ENCODE measurements around the gene DHRS4L2. TPM values are rescaled to one million over a fixed set of nuclear protein-coding genes. Genes with fewer than 3 reads are reported as not detected.
"Not testable (repeated sequence)": the region's sequence is repeated elsewhere in the genome, so short reads cannot be mapped to it uniquely, and the experiment has no call there.

The DHRS4L2 gene
- total RNA-seq, 1 donor from 2014 or later = 5.5 TPM

GRCh38 chr14:24032727-24033418 lies 44.1 kb downstream of the DHRS4L2 start:
- no peak for TF ChIP-seq CTCF (IDR thresholded peaks at IDR 0.05; ENCODE audit: insufficient read depth, low read length, severe bottlenecking)
- FAIRE-seq = no peak

GRCh38 chr14:24035769-24036168 lies 47.0 kb downstream of the DHRS4L2 start:
- not testable (repeated sequence) for H3K36me3 ChIP-seq (ENCODE audit: control insufficient read depth, insufficient read depth, low read length); H3K27me3 ChIP-seq (ENCODE audit: control insufficient read depth, insufficient read depth, low read length); DNase-seq (ENCODE audit: low read depth); FAIRE-seq
- peak overlapping the region; percentile 47 for H3K4me3 ChIP-seq (ENCODE audit: low read depth, low read length)

More at GRCh38 chr14:24032727-24033418, 44.1 kb downstream of the DHRS4L2 start:
- DNase-seq (ENCODE audit: low read depth) = peak; percentile 96
- no peak overlapping the region for H3K4me3 ChIP-seq (ENCODE audit: low read depth, low read length)
- H3K36me3 ChIP-seq (ENCODE audit: control insufficient read depth, insufficient read depth, low read length) = no peaks in the 10 kb centered on the region
- H3K27me3 ChIP-seq (ENCODE audit: control insufficient read depth, insufficient read depth, low read length) = no peaks in the 10 kb centered on the region

DNA sequence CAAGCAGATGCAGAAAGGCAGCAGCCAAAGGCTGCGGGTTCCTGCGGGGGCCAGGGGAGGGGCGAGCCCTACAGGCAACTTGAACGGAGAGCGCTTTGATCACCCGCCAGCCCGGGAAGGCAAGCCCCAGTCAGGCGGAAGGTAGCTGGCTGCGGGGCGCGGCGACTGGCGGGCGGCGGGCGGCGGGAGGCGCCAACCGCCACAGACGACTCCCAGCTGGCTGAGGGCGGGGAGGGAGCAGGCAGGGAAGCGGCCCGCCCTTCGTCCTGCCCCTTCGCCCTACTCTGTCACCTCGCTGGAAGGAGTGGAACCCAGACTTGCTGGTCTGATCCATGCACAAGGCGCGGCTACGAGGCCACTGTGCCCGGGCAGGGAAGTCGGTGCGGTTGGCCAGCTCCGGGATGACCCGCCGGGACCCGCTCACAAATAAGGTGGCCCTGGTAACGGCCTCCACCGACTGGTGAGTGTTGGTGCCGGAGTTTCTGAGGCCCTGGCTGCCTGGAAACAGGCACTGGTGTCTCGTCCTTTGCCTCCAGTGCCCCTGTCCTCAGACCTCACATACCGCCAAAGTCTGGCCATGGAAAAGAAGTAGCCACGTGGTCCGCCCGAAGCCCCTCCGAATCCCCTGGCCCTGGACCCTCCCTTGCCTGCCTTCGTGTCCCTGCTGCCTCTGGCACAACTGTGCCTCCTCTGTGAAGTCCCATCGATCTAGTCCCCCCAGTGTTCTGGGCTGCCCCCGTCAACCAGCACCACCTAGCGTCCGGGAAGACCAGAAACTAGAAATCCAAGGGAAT lies 47.6 kb downstream of the DHRS4L2 start:
- DNase-seq (ENCODE audit: low read depth) = peak; percentile 60
- TF ChIP-seq CTCF (IDR thresholded peaks at IDR 0.05; ENCODE audit: insufficient read depth, low read length, severe bottlenecking) = peak; percentile 73
- FAIRE-seq = no peak
- no peaks in the 10 kb centered on the region for H3K27me3 ChIP-seq (ENCODE audit: control insufficient read depth, insufficient read depth, low read length)
- H3K36me3 ChIP-seq (ENCODE audit: control insufficient read depth, insufficient read depth, low read length) = no peaks in the 10 kb centered on the region
- peak overlapping the region; percentile 47 for H3K4me3 ChIP-seq (ENCODE audit: low read depth, low read length)

GRCh38 chr14:24036963-24037657 lies 48.4 kb downstream of the DHRS4L2 start:
- H3K36me3 ChIP-seq (ENCODE audit: control insufficient read depth, insufficient read depth, low read length); DNase-seq (ENCODE audit: low read depth); H3K27me3 ChIP-seq (ENCODE audit: control insufficient read depth, insufficient read depth, low read length); FAIRE-seq: not testable (repeated sequence)
- H3K4me3 ChIP-seq (ENCODE audit: low read depth, low read length) = peak overlapping the region; percentile 47

- no peaks in the 10 kb centered on the region for H3K36me3 ChIP-seq (ENCODE audit: control insufficient read depth, insufficient read depth, low read length)
- DNase-seq (ENCODE audit: low read depth) (no peak), FAIRE-seq (no peak)
- TF ChIP-seq CTCF (IDR thresholded peaks at IDR 0.05; ENCODE audit: insufficient read depth, low read length, severe bottlenecking) = no peak
- H3K4me3 ChIP-seq (ENCODE audit: low read depth, low read length) = no peak overlapping the region
- H3K27me3 ChIP-seq (ENCODE audit: control insufficient read depth, insufficient read depth, low read length) = no peaks in the 10 kb centered on the region
Observed at GRCh38 chr14:24037658-24038037, 48.9 kb downstream of the DHRS4L2 start.

DNA sequence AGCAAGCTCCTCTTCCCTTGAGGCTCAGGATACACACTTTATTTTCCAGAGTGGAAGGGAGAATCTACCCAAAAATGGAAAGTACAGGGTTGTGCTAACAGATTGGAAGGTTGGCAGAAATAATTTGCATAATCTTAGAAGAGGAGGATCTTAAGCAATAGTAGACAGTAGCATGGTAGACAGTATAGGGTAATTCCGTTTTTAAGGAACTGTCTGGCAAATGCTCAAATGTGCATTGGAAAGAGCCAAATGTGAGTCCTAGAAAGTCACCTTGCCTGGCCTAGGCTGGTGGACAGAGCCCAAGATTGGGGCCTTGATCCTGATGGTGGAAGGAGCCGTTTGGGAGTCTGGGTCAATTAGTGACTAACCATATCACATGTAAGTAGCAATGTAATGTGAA lies 50.0 kb downstream of the DHRS4L2 start:
- no peak for TF ChIP-seq CTCF (IDR thresholded peaks at IDR 0.05; ENCODE audit: insufficient read depth, low read length, severe bottlenecking)
- DNase-seq (ENCODE audit: low read depth) (no peak), FAIRE-seq (no peak)
- Histone ChIP-seq H3K4me3 (ENCODE audit: low read depth, low read length) (no peak overlapping the region), H3K27me3 (ENCODE audit: control insufficient read depth, insufficient read depth, low read length) (no peaks in the 10 kb centered on the region), H3K36me3 (ENCODE audit: control insufficient read depth, insufficient read depth, low read length) (no peaks in the 10 kb centered on the region)

Data from bronchial epithelial cell (primary cell).